NCI-H2196 (cell line): Measurements from ENCODE around the gene INO80.

Experiments used
- DNase-seq: peaks from one replicate; lab custom pipeline; 2025; ENCODE audit not compliant: unreplicated experiment; lab: John Stamatoyannopoulos, UW

Gene INO80

DNA sequence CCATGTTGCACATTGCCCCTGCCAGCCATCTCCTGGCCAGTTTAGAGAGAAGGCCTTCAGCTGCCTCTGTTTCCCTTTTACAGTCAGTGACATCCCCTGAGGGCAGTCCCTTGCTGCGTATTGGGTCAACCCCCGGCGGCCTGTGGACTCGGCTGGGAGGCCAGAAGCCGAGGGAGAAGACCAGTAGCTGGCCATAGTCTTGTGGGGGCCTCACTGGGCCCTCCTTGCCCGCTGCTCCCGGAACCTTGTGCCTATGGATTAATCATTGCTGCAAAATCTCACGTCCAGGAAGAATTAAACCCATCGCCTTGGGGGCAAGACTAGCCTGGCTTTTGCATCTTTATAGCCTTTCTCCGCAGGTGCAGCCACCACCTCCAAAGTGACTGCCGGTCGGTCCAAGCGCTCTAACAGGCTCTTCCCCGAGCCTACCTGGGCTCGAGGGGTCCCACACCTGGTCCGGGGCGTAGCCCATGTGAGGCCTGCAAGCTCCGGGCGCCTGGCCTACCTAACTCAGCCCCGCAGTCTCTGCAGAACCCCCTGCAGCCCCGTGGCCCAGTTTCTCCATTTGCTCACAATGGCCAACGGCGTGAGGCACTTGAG is 163.7 kb downstream of the INO80 start:
- no peak for DNase-seq

DNA sequence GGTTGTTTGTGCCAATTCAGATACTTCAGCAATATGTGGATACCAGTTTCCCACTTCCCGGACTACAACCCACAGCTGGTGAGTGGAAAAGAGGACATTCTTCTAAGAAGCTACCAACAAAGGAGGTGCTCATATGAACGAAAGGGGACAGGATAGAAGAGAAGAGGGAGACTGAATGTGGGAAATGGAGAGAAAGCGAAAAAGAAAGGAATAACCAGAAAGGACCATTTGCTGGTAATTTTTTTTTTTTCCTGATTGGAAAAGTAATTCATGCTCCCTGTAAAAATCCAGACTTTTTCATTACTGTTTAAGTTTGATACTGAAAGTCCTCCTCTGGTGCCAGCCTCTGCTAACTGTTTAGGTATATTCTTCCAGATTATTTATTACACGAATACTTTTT is 164.3 kb downstream of the INO80 start:
- no peak for DNase-seq

DNA sequence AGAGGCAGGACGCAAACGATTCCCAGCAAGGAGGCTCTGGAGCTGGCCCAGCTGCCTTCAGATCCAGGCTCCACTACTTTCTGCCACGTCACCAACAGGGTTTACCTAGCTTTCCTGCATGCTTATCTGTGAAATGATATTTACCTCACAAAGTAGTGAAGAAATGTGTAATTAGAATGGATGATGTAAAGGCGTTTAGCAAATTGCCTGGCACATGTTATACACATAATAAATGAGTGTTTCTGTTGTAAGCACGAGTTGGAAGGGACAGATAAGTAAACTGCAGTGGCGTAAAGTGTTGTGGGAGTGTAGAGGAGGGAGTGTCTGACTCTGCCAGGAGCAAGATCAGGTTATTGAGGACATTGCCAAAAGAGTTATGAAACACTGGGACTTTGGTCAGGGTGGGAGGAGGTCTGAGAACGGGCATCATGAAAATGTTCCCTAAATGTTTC is 166.3 kb downstream of the INO80 start:
- no peak for DNase-seq

DNA sequence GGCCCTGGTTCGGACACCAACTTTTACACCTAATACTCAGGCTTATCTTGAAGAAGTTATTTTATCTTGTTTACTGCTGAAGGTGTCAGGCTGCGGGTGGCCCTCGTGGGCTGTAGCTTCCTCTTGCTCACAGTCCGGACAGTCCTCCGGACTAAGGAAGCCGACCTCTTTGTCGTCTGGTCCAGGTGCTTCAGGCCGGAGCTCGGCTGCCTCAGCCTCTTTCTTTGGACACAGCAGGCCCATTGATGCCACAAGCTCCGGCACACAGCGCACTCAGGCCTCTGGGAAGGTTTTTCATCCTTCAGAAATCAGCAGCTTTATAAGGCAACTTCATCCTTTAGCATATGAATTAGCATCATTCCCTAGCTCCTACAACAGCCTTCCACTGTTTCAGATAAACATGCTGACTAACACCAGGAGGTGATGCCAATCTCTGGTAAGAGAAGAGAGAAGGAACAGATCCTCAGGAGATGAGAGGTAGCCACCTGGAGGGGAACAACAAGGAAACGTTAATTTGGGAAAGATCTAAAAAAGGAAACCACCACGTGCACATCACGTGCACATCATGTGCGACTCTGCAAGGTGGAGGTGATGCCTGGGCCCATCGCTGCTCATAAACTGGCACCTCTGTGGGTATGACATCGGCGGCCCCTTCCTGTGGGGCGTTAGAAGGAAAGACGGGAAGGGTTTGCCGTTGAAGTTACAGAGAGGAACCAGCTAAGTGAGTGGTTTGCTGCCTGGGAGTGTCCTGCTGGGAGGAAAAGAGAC is 167.2 kb downstream of the INO80 start:
- DNase-seq, result no peak

DNA sequence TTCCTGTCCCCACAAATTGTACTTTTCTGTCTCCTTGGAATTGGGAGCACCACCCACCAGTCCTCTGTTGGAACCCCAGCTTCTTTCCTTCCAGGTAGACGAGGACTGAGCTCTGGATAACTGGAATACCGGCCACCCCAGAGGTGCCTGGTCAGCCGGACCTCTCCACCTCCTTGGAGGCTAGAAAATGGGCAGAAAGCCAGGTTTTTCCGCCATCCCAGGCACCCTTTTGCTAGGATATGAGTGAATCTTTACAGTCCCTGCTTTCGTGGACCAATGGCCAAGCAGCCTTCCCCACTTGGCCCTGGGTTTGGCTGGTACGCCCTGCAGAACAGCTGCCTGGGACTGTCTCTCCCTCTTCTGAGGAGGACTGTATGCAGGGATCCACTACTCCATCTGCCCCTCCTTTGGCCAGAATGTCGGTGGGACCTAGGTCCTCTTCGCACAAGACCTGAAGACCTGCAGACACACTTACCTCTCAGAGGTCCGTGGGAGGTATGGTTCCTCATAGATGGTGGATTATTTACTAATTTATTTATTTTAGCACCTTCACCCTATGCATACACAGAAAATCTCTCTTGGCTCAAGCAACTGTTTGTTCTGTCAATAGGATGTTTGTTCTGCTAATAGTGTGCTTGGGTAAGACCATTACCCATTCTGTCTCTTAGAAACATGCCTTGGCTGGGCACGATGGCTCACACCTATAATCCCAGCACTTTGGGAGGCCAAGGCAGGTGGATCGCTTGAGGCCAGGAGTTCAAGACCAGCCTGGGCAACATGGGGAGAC is 171.4 kb downstream of the INO80 start:
- no peak for DNase-seq

DNA sequence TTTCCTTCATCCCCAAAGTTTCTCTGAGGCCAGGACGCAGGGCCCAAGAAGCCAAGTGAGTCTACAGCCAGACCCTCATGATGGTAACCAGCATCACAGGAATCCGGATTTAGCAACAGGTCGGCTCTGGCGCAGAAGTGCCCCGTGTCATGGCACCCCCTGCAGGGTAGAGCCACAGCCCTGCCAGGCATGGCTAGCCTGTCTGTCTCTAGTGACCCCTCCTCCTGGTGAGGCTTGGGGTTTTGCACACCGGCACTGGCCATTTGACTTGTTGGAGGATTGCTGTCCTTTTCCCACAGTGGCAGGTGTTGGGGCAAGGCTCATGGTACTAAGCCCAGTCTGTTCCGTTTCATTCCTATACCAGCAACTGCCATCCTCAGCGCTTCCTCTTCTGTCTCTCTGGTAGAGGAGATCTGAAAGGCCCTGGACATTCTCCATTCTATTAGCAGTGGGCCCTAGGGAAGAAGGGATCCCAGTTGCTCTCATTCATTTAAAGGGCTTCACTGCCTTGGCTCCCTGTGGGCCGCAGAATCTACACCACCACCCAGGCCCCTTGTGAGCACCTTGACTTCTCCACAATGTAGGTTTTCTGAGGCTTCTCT is 172.2 kb downstream of the INO80 start:
- no peak for DNase-seq

DNA sequence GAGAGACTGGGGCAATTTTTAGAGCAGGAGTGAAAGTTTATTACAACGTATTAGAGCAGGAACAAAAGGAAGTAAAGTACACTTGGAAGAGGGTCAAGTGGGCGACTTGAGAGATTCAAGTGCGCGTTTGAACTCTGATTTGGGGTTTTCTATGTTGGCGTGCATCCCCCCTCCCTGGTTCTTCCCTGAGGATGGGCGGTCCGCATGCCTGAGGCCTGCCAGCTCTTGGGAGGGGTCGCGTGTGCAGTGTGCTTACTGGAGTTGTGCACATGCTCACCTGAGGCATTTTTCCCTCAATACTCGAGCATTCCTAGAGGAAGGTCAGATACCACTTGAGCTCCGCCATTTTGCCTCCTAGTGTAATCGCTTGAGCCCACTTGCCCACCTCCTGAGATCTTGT is 173.2 kb downstream of the INO80 start:
- DNase-seq, result no peak

DNA sequence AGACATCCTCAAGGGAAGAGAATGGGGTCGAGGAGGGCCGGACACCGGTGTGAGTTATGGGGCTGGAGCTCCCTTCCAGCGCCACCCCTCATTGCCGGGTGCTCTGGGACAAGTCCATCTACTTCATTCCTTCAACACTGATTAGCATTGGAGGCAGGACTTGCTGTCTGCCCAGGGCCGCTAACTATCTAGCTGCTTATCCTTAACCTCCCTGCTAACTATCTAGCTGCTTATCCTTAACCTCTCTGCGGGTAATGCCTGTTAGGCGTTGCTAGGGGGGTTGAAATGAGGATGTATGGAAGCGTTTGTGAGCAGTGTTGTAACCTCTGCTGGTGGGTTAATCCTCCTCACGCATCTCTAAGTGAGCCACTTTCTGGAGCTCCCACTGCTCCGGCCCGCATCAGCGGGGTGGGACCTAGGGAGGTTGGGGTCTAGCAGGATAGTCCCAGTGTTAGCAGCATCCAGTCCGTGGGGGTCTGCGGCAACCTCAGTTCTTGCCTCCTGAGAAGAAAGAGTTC is 173.7 kb downstream of the INO80 start:
- DNase-seq, result no peak

DNA sequence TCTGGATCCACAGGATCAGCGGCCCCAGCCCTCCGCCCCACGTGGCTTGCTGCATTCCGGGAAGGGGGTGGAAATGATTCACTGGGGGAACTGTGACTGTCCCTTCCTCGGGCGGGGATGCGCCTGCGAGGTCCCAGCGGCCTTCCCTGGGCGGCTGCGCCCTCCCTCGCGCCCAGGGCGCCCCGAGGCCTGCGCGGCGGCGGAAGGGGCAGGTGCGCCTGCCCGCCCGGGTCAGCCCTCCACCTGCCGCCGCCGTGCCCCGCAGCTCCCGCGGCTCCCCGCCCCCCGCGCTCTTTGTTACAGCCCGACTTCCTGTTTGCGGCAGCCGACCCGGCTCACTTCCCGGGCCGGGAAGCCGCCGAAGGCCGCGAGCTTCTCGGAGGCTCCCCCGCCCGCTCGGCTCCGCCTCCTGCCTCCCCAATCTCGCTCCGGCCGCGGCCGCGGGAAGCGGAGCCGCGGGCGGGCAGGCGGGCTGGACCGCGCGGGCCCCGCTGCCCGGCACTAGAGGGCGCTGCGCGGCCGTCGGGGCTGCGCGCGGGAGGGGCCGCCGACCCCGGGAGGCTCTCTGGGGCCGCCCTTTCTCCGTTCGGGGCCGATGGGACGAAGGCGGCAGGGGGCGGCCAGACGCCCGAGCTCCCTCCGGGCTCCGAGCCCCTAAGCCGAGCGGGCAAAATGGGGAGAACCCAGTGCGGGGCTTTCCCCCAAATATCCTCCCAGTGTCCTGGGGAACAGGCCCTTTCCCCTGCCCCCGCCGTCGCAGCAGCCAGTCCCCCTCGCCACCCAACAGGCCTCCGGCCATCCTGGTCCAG is 174.3 kb downstream of the INO80 start:
- DNase-seq, result peak; percentile 73

DNA sequence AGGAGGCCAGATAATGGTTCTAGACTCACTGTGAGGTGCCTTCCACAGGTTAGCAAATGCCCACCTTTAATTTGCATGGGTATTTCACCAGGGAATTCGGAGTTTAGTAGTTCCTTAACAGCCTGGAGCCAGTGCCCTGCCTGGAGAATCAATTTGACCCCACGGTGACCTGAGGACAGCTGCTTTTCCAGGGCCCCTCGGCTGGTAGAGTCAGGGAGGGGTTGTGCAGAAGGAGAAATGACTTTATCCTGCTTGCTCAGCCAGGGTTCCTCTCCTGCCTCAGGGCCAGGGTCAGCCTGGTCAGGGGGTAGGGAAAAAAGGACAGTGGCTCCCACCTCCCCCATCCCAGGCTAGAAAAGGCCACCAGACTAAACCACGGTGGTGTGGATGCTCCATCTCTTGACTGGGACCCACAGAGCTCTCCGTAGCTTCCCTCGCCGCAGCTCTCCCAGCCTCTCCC is 175.0 kb downstream of the INO80 start:
- DNase-seq, result no peak

DNA sequence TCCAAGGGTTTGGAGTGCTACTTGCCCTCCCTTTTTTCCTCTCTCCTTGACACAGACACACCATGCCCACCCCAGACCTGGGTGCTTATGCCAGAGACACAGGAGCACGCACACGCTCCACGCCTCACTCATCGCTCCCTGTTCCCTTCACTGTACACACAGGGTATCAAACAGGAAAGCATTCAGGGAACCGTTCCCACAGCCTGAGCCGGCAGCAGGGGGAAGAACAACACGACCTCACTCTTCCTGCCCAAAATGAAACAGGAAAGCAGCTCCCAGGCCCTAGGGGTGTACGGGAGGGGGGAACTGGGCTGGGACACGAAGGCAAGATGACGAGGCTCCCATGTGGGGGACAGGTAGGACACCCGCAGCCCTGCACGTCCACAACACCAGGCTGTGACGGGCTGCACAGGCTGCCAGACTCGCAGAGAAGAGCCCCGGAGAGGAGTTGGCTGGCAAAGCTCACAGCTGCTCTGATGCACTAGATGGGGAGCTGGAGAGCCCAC is 175.7 kb downstream of the INO80 start:
- DNase-seq, result no peak

DNA sequence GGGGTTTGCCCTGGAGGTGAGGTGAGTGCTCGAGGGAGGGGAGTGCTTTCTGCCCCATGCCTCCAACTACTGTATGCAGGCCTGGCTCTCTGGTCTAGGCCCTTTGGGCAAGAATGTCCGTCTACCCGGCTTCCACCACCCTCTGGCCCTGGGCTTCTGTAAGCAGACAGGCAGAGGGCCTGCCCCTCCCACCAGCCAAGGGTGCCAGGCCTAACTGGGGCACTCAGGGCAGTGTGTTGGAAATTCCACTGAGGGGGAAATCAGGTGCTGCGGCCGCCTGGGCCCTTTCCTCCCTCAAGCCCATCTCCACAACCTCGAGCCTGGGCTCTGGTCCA is 177.6 kb downstream of the INO80 start:
- DNase-seq, result no peak

DNA sequence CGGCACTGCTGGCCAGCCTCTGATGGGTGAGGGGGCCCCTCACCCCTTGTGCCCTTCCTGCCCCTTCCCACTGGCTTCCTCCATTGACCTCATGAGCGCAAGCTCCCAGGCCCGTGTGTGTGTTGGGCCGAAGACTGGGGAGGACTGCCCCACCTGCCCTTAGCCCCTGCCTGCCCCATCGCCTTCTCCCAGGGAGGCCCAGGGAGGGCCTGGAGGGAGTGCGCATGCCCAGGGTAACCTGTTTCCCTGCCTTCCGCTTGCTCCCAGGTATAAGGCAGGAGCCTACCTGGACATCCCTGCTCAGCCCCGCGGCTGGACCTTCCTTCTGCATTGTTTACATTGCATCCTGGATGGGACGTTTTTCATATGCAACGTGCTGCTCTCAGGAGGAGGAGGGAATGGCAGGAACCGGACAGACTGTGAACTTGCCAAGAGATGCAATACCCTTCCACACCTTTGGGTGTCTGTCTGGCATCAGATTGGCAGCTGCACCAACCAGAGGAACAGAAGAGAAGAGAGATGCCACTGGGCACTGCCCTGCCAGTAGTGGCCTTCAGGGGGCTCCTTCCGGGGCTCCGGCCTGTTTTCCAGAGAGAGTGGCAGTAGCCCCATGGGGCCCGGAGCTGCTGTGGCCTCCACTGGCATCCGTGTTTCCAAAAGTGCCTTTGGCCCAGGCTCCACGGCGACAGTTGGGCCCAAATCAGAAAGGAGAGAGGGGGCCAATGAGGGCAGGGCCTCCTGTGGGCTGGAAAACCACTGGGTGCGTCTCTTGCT is 178.1 kb downstream of the INO80 start:
- DNase-seq, result peak; percentile 24

DNA sequence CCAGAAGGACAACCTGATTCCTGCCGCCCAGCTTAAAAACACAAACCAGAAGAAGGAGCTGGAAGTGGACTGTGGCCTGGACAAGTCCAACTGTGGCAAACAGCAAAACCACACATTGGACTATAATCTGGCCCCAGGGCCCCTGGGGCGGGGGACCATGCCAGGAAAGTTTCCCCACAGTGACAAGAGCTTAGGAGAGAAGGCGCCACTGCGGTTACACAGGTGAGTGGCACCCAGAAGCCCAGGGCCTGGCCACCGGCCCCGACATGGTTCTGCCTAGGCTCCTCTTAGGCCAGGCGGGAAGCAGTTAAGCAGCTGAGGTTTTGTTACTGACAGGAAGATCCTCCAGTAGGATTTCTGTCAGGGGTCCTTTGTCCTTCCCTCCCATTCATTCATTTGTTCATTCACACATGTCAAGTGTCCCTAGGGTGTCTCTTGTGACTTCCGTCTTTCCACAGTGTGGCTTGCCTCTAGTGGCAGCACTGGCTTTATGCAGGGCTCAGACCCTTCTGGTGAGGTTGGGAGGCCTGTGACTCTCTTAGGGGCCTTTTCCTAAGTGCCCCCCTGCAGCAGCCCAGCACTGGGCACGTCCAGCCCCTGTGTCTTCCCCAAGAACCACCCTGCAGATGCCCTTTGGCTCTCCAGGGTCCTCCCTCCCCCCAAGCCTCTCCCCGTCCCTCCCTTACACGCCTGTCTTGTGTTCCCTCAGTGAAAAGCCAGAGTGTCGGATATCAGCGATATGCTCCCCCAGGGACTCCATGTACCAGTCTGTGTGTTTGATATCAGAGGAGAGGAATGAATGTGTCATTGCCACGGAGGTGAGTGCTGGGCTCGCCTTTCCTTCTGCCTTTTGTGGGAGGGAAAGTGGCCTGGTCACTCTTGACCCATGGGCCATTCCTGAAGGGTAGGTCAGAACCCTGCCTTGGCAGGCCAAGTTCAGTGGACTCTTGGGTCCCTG is 179.1 kb downstream of the INO80 start:
- DNase-seq, result no peak

DNA sequence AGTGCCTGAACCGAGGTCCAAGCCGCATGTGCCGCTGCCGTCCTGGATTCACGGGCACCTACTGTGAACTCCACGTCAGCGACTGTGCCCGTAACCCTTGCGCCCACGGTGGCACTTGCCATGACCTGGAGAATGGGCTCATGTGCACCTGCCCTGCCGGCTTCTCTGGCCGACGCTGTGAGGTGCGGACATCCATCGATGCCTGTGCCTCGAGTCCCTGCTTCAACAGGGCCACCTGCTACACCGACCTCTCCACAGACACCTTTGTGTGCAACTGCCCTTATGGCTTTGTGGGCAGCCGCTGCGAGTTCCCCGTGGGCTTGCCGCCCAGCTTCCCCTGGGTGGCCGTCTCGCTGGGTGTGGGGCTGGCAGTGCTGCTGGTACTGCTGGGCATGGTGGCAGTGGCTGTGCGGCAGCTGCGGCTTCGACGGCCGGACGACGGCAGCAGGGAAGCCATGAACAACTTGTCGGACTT is 179.8 kb downstream of the INO80 start:
- DNase-seq, result no peak

DNA sequence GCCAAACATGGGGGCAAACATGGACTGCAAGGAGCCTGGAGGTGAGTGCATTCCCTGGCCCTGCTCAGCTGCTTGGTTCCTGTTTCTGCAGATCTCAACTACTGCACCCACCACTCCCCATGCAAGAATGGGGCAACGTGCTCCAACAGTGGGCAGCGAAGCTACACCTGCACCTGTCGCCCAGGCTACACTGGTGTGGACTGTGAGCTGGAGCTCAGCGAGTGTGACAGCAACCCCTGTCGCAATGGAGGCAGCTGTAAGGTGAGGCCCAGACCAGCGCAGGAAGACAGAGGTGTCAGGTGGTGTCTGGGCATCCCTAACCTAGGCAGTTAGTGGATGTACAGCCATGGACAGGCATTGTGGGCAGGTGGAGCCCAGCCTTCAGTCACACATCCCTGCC is 181.6 kb downstream of the INO80 start:
- no peak for DNase-seq

DNA sequence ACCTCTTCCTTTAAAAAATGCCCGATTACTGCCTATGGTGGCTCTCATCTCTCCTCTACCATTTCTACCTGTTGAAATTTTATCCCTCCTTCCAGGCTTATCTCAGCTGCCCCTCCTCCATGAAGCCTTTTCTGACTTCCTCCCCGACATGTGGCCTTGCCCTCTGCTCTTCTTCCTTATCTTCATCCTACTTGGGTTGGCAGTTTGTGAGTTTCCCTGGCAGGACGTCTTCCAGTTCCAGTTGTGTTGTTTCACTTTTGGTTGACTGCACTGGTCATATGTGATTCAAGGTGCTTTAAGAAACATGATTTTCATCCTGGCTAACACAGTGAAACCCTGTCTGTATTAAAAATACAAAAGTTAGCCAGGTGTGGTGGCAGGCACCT is 182.6 kb downstream of the INO80 start:
- no peak for DNase-seq
